GM12878 (cell line): Measurements from ENCODE around the gene BACE2.

Experiments
- JUND ChIP-seq: IDR thresholded peaks from 2 replicates; pipeline ENCODE4 v1.6.1; 2012; ENCODE audit warnings: low read depth, mild to moderate bottlenecking, low read length, improper control_type of control experiment, moderate library complexity
- NR2C2 ChIP-seq: IDR thresholded peaks from 2 replicates; pipeline ENCODE4 v1.6.1; 2011; ENCODE audit warnings: borderline replicate concordance, low read depth; ENCODE audit not compliant: control insufficient read depth, insufficient read length
- POLR2A ChIP-seq: IDR thresholded peaks from 2 replicates; pipeline ENCODE4 v1.6.1; 2011; ENCODE audit warnings: low read depth, mild to moderate bottlenecking, low read length
- RFX5 ChIP-seq: IDR thresholded peaks from 2 replicates; pipeline ENCODE4 v1.6.1; 2011; ENCODE audit warnings: low read depth, low read length, improper control_type of control experiment
- SPI1 ChIP-seq: IDR thresholded peaks from 2 replicates; pipeline ENCODE4 v1.6.1; 2011; ENCODE audit warnings: low read depth, mild to moderate bottlenecking, low read length, moderate library complexity, borderline replicate concordance; ENCODE audit not compliant: insufficient read depth
- ZNF687 ChIP-seq: fragments of 450-650 bp; IDR thresholded peaks from 2 replicates; pipeline ENCODE4 v1.6.1; 2017; ENCODE audit warnings: mild to moderate bottlenecking, moderate library complexity
- TF ChIP-seq, protein P1 (sequence below), 3 experiments: IDR thresholded peaks in 2 of 3; conservative IDR thresholded peaks in 1 of 3; 2 replicates each; pipeline ENCODE4 v1.5.1; 2011; ENCODE audit warnings: low read depth in 3 of 3, low read length in 3 of 3, mild to moderate bottlenecking in 3 of 3, control low read depth in 2 of 3, moderate library complexity in 2 of 3, inconsistent platforms in 1 of 3, mixed read lengths in 1 of 3; ENCODE audit not compliant: control insufficient read depth in 2 of 3, insufficient read depth in 1 of 3; ENCODE audit errors: extremely low read depth in 1 of 3

- TF ChIP-seq, protein P1, sequence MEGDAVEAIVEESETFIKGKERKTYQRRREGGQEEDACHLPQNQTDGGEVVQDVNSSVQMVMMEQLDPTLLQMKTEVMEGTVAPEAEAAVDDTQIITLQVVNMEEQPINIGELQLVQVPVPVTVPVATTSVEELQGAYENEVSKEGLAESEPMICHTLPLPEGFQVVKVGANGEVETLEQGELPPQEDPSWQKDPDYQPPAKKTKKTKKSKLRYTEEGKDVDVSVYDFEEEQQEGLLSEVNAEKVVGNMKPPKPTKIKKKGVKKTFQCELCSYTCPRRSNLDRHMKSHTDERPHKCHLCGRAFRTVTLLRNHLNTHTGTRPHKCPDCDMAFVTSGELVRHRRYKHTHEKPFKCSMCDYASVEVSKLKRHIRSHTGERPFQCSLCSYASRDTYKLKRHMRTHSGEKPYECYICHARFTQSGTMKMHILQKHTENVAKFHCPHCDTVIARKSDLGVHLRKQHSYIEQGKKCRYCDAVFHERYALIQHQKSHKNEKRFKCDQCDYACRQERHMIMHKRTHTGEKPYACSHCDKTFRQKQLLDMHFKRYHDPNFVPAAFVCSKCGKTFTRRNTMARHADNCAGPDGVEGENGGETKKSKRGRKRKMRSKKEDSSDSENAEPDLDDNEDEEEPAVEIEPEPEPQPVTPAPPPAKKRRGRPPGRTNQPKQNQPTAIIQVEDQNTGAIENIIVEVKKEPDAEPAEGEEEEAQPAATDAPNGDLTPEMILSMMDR (IDR thresholded peaks at IDR 0.05 in 2 of 3, conservative IDR thresholded peaks at IDR 0.05 in 1 of 3; ENCODE audit: control insufficient read depth in 2 of 3, extremely low read depth in 1 of 3, insufficient read depth in 1 of 3, low read depth in 3 of 3, low read length in 3 of 3) = peak; percentile 40 to 58 (median 53); a peak in 5 of 6 replicates
- no peak for TF ChIP-seq RFX5
- TF ChIP-seq JUND = no peak
- no peak for TF ChIP-seq NR2C2
- no peak for TF ChIP-seq SPI1
- TF ChIP-seq POLR2A = no peak
- no peak for TF ChIP-seq ZNF687
These were observed 34.0 kb upstream of the BACE2 start for GRCh38 chr21:41133874-41134522.
